PC-3 (cell line): Measurements from ENCODE around the gene CLIC5.

Experiments
- EZH2 ChIP-seq: fragments of 300-600 bp; sonication (generic); IDR thresholded peaks from one replicate; pipeline ENCODE4 v1.6.1; 2017; ENCODE audit warnings: antibody characterized with exemption, mild to moderate bottlenecking, low read length; ENCODE audit not compliant: unreplicated experiment
- TF ChIP-seq, protein P1 (sequence below): fragments of 300-600 bp; sonication (generic); conservative IDR thresholded peaks from 2 replicates; pipeline ENCODE4 v1.5.1; 2017; ENCODE audit warnings: antibody characterized with exemption, low read depth, mild to moderate bottlenecking, low read length

DNA sequence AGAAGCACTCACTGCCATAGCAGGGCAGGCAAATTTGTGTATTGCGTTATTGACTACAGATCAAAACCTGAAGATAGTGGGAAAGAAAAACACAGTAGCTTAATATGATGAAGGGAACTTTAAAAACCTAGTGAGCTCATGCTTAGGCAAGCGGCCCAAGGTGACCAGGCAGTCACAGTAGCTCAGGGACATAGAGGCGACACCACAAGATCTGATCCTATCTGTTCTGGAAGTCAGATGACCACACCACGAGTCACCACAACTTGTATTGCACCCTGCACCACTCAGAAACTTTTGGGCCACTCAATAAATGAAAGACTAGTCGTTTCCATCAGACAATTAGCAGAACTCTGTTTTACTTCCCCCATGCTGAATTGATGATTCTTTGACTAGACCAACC is 4.9 kb downstream of the CLIC5 start:
- TF ChIP-seq, protein P1, sequence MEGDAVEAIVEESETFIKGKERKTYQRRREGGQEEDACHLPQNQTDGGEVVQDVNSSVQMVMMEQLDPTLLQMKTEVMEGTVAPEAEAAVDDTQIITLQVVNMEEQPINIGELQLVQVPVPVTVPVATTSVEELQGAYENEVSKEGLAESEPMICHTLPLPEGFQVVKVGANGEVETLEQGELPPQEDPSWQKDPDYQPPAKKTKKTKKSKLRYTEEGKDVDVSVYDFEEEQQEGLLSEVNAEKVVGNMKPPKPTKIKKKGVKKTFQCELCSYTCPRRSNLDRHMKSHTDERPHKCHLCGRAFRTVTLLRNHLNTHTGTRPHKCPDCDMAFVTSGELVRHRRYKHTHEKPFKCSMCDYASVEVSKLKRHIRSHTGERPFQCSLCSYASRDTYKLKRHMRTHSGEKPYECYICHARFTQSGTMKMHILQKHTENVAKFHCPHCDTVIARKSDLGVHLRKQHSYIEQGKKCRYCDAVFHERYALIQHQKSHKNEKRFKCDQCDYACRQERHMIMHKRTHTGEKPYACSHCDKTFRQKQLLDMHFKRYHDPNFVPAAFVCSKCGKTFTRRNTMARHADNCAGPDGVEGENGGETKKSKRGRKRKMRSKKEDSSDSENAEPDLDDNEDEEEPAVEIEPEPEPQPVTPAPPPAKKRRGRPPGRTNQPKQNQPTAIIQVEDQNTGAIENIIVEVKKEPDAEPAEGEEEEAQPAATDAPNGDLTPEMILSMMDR: no peak
- TF ChIP-seq EZH2: no peak
